ENCODE results near the gene PDRG1. TPM values are rescaled to one million over a fixed set of nuclear protein-coding genes. Genes with fewer than 3 reads are reported as not detected.

PDRG1 gene
- total and polyA plus RNA-seq, 7 donors, result 7.8 to 37.5 (median 12.9) TPM

- H3K9me3 ChIP-seq, result no peaks in the 10 kb centered on the region
- ATAC-seq, result no peak
- TF ChIP-seq CTCF (IDR thresholded peaks at IDR 0.05), result no peak
Observed at GRCh38 chr20:31953556-31954148, 1.8 kb upstream of the PDRG1 start.

GRCh38 chr20:31951203-31951529 lies 680 bp downstream of the PDRG1 start:
- 1 to 6% (median 2%) methylated on average over 6 of the region's 6 CpGs for WGBS, 3 donors
- peaks cover 6 to 43% of the 10 kb centered on the region in 2 donors for H3K36me3 ChIP-seq (ENCODE audit: insufficient read depth in 1 of 2, low read depth in 1 of 2)
- peaks cover 11% of the 10 kb centered on the region for H3K4me1 ChIP-seq
- peak overlapping the region; percentile 85 for H3K27ac ChIP-seq
- no peak for ATAC-seq
- H3K4me3 ChIP-seq, result peak overlapping the region; percentile 95
- no peak for DNase-seq
- intact Hi-C loops (cut with DNase I), result loop anchor here in 1 of 2 donors (5.0 kb wide), 2 partner anchors 99 to 129 kb away; no protein-coding TSS in a partner anchor
- TF ChIP-seq CTCF (IDR thresholded peaks at IDR 0.05), result no peak
- H3K9me3 ChIP-seq, result no peaks in the 10 kb centered on the region
- peaks cover 0 to 5% (median 0%) of the 10 kb centered on the region in 3 donors for H3K27me3 ChIP-seq (ENCODE audit: insufficient read depth in 3 of 3, low read length in 2 of 3)

More at GRCh38 chr20:31953556-31954148, 1.8 kb upstream of the PDRG1 start:
- H3K27ac ChIP-seq, result no peak overlapping the region
- H3K27me3 ChIP-seq (ENCODE audit: insufficient read depth in 3 of 3, low read length in 2 of 3), result peaks cover 0 to 13% (median 0%) of the 10 kb centered on the region in 3 donors
- H3K36me3 ChIP-seq (ENCODE audit: insufficient read depth in 1 of 2, low read depth in 1 of 2), result peaks cover 0 to 18% of the 10 kb centered on the region in 2 donors
- intact Hi-C loops (cut with DNase I), result loop anchor here (2.0 to 5.0 kb wide), 3 partner anchors 101 to 131 kb away; no protein-coding TSS in a partner anchor
- DNase-seq, result no peak
- H3K4me3 ChIP-seq, result no peak overlapping the region
- peaks cover 11% of the 10 kb centered on the region for H3K4me1 ChIP-seq
- WGBS, 3 donors, result 73 to 83% (median 80%) methylated on average over 6 of the region's 6 CpGs

- ATAC-seq (no peak), DNase-seq (no peak)
- no peaks in the 10 kb centered on the region for H3K9me3 ChIP-seq
- peak overlapping the region; percentile 95 for H3K4me3 ChIP-seq
- H3K36me3 ChIP-seq (ENCODE audit: insufficient read depth in 1 of 2, low read depth in 1 of 2), result peaks cover 7 to 54% of the 10 kb centered on the region in 2 donors
- H3K4me1 ChIP-seq, result peaks cover 11% of the 10 kb centered on the region
- TF ChIP-seq CTCF (IDR thresholded peaks at IDR 0.05), result no peak
- H3K27ac ChIP-seq, result no peak overlapping the region
- H3K27me3 ChIP-seq (ENCODE audit: insufficient read depth in 3 of 3, low read length in 2 of 3), result no peaks in the 10 kb centered on the region
- WGBS, 3 donors, result 75 to 78% (median 77%) methylated on average over 9 of the region's 9 CpGs
- intact Hi-C loops (cut with DNase I), result loop anchor here in 1 of 2 donors (5.0 to 10.0 kb wide), 3 partner anchors 98 to 215 kb away; partner anchors contain the start of gene TPX2
Observed at GRCh38 chr20:31949877-31950646, 1.8 kb downstream of the PDRG1 start.

- intact Hi-C loops (cut with DNase I), result loop anchor here in 1 of 2 donors (10.0 kb wide), 1 partner anchor 213 kb away; the partner anchor contains the start of gene TPX2
- Histone ChIP-seq H3K9me3 (no peaks in the 10 kb centered on the region), H3K36me3 (ENCODE audit: insufficient read depth in 1 of 2, low read depth in 1 of 2) (peaks cover 7 to 70% of the 10 kb centered on the region in 2 donors), H3K27ac (no peak overlapping the region), H3K4me3 (no peak overlapping the region), H3K27me3 (ENCODE audit: insufficient read depth in 3 of 3, low read length in 2 of 3) (no peaks in the 10 kb centered on the region), H3K4me1 (peaks cover 19% of the 10 kb centered on the region)
- no peak for DNase-seq
- WGBS, 3 donors, result 93 to 100% (median 95%) methylated on average over 2 of the region's 2 CpGs
- no peak for ATAC-seq
- no peak for TF ChIP-seq CTCF (IDR thresholded peaks at IDR 0.05)
Observed at GRCh38 chr20:31948008-31948407, 3.8 kb downstream of the PDRG1 start.

All from psoas muscle (tissue), 8 donors.